Stomach smooth muscle (tissue), 2 donors: ENCODE measurements around the gene MBOAT7.
A peak's percentile ranks its signal among the peaks of the same experiment; 100 is the strongest.
"Not testable (repeated sequence)": the region's sequence is repeated elsewhere in the genome, so short reads cannot be mapped to it uniquely, and the experiment has no call there.

Source experiments
- H3K27ac ChIP-seq: one replicate; pipeline ENCODE4 v1.7.0; 2013; ENCODE audit warnings: mild to moderate bottlenecking, low read length, inconsistent platforms
- H3K27me3 ChIP-seq, 2 donors: one replicate each; pipeline ENCODE4 v1.7.0; 2013; ENCODE audit warnings: low read length in 2 of 2; ENCODE audit not compliant: insufficient read depth in 2 of 2, control insufficient read depth in 1 of 2
- H3K36me3 ChIP-seq, 2 donors: one replicate each; pipeline ENCODE4 v1.7.0; 2013; ENCODE audit warnings: low read length in 2 of 2; ENCODE audit not compliant: control insufficient read depth in 2 of 2, insufficient read depth in 2 of 2
- H3K4me1 ChIP-seq: one replicate; pipeline ENCODE4 v1.7.0; 2013; ENCODE audit warnings: low read length; ENCODE audit not compliant: control insufficient read depth, insufficient read depth
- H3K4me3 ChIP-seq, 2 donors: one replicate each; pipeline ENCODE4 v1.7.0; 2013; ENCODE audit warnings: low read length in 2 of 2
- H3K9ac ChIP-seq, 2 donors: one replicate each; pipeline ENCODE4 v1.7.0; 2013; ENCODE audit warnings: low read length in 2 of 2, mild to moderate bottlenecking in 1 of 2
- H3K9me3 ChIP-seq, 2 donors: one replicate each; pipeline ENCODE4 v1.7.0; 2013; ENCODE audit warnings: low read length in 2 of 2; ENCODE audit not compliant: control insufficient read depth in 2 of 2
- donor health status: healthy.
- donor health status: Pancreatic carcinoma.

The MBOAT7 gene

DNA sequence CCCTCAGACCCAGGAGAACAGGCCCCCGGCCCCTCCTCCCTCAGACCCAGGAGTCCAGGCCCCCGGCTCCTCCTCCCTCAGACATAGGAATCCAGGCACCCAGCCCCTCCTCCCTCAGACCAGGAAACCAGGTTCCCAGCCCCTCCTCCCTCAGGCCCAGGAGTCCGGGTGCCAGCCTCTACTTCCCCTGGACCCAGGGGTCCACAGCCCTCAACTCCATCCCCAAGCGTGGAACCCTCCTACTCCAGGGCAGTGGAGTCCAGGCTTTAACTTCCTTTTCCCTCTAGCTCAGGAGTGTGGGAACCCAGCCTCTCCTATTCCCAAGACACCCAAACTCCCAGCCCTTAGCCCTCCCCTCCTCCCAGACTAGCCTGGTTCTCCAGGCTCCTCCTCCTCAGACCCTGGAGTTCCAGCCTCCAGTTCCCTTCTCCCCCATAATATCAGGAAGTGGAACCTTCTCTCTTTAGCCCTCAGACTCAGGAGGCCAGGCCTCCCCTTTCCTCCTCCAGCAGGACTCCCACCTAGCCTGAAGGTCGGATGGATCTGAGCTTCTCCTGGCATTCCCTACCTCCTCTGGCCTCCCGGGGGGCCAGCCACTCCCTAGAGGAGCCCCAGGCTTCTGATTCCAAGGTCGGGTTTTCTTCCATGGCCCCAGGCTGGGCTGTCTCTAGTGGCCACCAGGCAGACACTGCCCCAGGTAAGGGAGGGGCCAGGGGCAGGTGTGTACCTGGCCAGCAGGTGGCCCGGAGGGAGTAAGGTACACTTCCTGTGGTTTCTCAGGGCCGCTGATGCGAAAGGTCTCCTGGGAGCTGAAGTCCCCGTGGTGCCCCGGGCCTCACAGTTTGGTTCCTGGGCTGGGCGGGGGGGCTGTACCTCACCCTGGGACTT lies 16.7 kb downstream of the MBOAT7 start, which contains the start of gene TMC4:
TMC4 (minus strand) TSS at position 690 of the 888 bp plus-strand sequence; CDS start at position 647, 43 bp downstream.
- peak within 1 kb of the TSS in 1 of 2 donors; percentile 52 for H3K4me3 ChIP-seq
- H3K27ac ChIP-seq, result no peak within 1 kb of the TSS
- peaks cover 0 to 2% of the 10 kb centered on the region in 2 donors for H3K36me3 ChIP-seq
- no peaks in the 10 kb centered on the region for H3K9me3 ChIP-seq
- peaks cover 3% of the 10 kb centered on the region for H3K4me1 ChIP-seq
- no peak within 1 kb of the TSS for H3K9ac ChIP-seq
- H3K27me3 ChIP-seq, result peaks cover 8 to 11% of the 10 kb centered on the region in 2 donors

DNA sequence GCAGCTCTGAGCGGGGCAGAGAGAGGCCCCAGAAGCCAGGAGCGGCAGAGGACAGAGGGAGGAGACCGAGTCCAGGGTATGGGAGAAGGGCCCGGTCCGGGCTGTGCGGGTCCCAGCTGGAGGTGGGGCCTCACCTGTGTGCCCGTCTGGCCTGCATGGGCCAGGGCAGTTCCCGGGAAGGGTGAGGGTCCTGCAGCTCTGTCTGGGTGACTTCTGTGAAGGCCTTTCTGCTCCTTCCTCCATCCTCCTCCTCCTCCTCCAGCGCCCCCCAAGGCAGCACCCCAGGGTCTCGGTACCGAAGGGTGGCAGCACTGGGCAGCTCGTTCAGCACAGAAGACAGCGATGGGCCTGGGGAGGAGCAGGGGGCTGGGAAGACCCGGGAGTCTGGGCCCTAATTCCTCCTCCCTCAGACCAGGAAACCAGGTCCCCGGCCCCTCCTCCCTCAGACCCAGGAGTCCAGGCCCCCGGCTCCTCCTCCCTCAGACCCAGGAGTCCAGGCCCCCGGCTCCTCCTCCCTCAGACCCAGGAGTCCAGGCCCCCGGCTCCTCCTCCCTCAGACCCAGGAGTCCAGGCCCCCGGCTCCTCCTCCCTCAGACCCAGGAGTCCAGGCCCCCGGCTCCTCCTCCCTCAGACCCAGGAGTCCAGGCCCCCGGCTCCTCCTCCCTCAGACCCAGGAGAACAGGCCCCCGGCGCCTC lies 17.5 kb downstream of the MBOAT7 start:
- not testable (repeated sequence) for H3K4me3 ChIP-seq, H3K27ac ChIP-seq, H3K9ac ChIP-seq, H3K9me3 ChIP-seq, H3K36me3 ChIP-seq, H3K4me1 ChIP-seq
- peaks cover 8 to 11% of the 10 kb centered on the region in 2 donors for H3K27me3 ChIP-seq

DNA sequence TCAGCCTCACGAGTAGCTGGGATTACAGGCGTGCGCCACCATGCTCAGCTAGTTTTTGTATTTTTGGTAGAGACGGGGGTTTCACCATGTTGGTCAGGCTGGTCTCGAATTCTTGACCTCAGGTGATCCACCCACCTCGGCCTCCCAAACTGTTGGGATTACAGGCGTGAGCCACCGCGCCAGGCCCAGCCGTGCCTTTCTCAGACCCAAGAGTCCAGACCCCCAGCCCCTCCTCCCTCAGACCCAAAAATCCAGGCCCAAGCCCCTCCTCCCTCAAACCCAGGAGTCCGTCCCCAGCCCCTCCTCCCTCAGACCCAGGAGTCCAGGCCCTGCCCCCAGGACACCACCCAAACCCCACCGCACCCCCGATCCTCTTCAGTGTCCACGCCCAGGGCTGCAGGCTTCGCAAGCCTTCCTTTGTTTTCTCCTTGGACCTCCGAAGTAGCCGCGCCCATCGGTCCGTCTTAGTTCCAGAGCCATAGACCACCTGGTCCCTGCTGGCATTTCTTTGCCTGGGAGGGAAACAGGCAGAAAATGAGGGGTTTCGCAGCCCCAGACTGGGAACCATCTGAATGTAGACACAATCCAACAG lies 20.1 kb downstream of the MBOAT7 start:
- peaks cover 6% of the 10 kb centered on the region for H3K4me1 ChIP-seq
- peaks cover 18 to 21% of the 10 kb centered on the region in 2 donors for H3K27me3 ChIP-seq
- no peak overlapping the region for H3K4me3 ChIP-seq
- no peak overlapping the region for H3K9ac ChIP-seq
- no peaks in the 10 kb centered on the region for H3K36me3 ChIP-seq
- no peaks in the 10 kb centered on the region for H3K9me3 ChIP-seq
- no peak overlapping the region for H3K27ac ChIP-seq

DNA sequence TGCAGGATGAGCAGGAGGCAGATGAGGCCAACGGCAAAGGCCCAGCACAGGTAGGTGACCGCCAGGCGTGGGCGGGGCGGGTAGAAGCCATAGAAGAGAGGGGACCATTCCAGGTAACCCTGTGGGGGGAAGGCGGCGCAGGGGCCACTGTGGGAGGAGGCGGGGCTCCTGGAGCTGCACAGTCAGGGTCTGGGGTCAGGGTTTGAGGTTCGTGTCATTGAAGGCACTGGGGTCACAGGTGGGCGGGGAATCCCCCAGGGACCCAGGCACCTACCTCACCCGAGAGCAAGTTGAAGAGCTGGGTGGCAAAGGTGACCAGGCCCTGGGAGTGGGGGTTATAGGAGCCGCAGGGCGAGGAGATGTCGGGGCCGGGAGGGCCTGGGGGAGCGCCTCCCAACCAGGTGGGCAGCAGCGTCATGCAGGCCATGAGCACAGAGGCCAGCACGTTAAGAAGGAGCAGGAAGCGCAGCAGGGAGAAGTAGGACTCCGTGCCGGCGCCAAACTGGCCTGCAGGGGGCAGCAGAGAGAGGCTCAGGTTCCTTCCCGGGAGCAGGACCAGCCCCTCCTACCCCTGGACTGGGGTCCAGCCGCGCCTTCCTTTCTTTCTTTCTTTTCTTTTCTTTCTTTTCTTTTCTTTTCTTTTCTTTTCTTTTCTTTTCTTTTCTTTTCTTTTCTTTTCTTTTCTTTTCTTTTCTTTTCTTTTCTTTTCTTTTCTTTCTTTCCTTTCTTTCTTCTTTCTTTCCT lies 21.0 kb downstream of the MBOAT7 start:
- Histone ChIP-seq H3K4me3 (no peak overlapping the region), H3K27ac (no peak overlapping the region), H3K9me3 (no peaks in the 10 kb centered on the region), H3K27me3 (peaks cover 14 to 23% of the 10 kb centered on the region in 2 donors), H3K36me3 (no peaks in the 10 kb centered on the region), H3K4me1 (peaks cover 7% of the 10 kb centered on the region), H3K9ac (no peak overlapping the region)

DNA sequence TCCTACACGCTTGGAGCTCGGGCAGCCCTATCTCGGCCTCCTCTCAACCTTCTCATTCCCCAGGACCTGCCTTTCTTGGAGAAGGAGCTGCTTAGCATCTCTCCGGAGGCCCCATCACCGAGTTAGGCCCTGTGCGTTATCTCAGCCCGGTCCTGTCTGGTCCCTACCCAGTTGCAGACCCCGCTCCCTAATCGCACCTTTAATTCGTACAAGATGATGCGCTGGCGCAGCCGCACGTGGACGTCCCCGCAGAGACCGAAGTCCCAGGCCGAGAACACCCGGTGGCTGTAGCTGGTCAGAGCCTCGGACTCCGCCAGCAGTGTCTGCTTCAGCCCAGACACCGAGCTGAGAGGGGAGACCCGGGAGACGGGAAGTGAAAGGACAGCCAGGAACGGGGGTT lies 24.2 kb downstream of the MBOAT7 start:
- peaks cover 9 to 17% of the 10 kb centered on the region in 2 donors for H3K27me3 ChIP-seq
- no peak overlapping the region for H3K27ac ChIP-seq
- H3K4me3 ChIP-seq, result no peak overlapping the region
- no peaks in the 10 kb centered on the region for H3K9me3 ChIP-seq
- no peak overlapping the region for H3K9ac ChIP-seq
- peaks cover 21% of the 10 kb centered on the region for H3K4me1 ChIP-seq
- no peaks in the 10 kb centered on the region for H3K36me3 ChIP-seq

DNA sequence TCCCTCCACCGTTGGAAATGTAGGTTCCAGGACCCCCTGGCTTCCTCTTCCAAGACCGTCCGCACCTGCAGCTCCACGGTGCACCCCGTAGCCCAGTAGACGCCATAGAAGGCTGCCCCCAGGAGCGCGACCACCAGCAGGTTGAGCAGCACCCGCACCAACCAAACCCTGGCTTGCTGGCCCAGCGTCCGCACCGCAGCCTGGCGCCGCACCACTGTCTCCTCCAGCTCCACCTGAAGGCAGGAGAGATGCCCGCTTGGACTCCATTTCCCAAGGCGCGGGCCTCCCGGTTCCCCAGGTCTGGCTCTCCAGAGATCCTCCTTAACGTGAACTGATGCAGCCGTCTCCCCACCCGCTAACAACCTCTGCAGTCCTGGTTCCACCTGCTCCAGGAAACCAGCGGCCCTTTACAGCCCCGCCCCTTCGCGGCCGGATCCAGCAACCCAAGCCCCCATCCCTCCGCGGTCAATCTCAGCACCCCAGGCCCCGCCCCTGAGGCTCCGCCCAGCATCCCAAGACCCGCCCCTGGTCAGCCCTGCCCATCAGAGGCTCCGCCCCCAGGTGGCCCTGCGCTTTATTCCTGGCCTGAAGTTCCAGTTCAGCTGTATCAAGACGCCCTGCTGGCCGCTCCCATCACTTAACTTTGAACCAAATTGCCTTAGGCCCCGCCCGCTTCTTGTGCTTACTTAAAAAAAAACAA lies 24.9 kb downstream of the MBOAT7 start:
- Histone ChIP-seq H3K9me3 (no peaks in the 10 kb centered on the region), H3K36me3 (no peaks in the 10 kb centered on the region), H3K27ac (no peak overlapping the region)

DNA sequence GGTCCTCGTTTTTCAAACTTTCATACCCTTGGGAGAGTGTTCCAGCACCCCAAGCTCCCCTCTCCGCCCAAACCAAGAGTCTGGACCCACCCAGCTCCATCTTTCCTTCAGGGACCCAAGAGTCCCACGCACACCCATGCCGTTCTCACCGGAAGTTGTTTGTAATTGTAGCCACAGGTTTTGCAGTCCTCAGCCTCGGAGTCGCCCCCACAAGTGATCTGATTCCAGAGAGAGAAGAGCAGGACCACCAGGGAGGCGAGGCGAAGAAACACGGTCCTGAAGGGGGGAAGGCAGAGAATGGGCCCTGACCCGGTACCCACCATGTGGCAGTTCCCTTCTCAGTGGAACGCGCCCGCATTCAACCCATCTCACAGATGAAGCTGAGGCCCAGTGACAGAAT lies 26.5 kb downstream of the MBOAT7 start:
- H3K4me3 ChIP-seq, result peak overlapping the region; percentile 42 to 68
- peaks cover 35% of the 10 kb centered on the region for H3K4me1 ChIP-seq
- H3K27ac ChIP-seq, result no peak overlapping the region

More for the DNA sequence above, 24.9 kb downstream of the MBOAT7 start:
- Histone ChIP-seq H3K4me3 (peak overlapping the region in 1 of 2 donors; percentile 35), H3K9ac (no peak overlapping the region), H3K4me1 (peaks cover 24% of the 10 kb centered on the region), H3K27me3 (peaks cover 9 to 17% of the 10 kb centered on the region in 2 donors)

DNA sequence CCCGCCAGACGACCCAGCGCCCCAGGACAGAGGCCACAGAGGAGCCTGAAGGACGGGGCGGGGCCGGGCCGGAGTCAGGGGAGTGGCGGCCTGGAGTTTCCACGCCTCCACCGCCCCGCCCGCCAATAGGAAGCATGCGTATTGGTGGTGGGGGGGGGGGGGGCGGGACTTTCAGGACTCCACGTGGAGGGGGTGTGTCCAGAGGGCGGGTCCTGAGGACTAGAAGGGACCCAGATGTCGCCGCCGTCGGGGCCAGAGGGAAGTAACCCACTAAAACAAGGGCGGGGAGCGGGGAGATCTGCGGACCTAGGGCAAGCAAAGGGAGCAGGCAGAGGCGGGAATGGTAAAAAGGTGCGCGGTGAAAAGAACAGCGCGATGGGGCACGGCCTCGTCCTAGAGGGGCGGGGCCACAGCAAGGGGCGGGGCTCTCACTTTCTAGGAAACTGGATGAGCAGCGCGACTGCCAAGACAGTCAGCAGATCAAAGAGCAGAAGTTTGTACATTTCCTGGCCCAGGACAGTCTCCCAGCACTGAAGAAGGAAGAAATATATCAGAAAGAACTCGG lies 27.1 kb downstream of the MBOAT7 start:
- no peak overlapping the region for H3K27ac ChIP-seq
- H3K4me1 ChIP-seq, result peaks cover 35% of the 10 kb centered on the region
- no peak overlapping the region for H3K9ac ChIP-seq

More for the DNA sequence above, 26.5 kb downstream of the MBOAT7 start:
- Histone ChIP-seq H3K9me3 (no peaks in the 10 kb centered on the region), H3K36me3 (peaks cover 0 to 2% of the 10 kb centered on the region in 2 donors), H3K9ac (no peak overlapping the region), H3K27me3 (peaks cover 9 to 12% of the 10 kb centered on the region in 2 donors)

DNA sequence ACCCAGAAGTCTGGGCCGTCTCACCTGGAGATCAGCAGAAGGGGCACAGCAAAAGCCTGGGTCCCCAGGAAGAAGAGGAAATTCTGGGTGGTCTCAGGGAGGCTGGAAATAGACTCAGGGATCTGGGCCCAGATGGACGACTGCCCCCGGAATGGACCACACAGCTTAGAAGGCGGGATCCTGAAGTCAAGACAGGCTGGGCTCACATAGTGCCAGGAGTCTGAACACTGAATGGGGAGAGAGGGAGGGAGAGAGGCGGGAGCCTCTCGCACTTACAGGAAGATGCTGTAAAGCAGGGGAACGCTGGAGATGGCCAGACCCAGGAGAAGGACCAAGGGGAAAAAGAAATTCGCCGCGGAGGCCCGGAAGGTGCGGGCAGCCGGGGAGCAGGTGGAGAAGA lies 28.5 kb downstream of the MBOAT7 start:
- Histone ChIP-seq H3K4me1 (peaks cover 37% of the 10 kb centered on the region), H3K36me3 (peaks cover 11 to 12% of the 10 kb centered on the region in 2 donors), H3K27ac (peak overlapping the region; percentile 94), H3K9ac (peak overlapping the region; percentile 75 to 90), H3K4me3 (peak overlapping the region; percentile 81 to 84), H3K9me3 (no peaks in the 10 kb centered on the region), H3K27me3 (peaks cover 9 to 12% of the 10 kb centered on the region in 2 donors)

More for the DNA sequence above, 27.1 kb downstream of the MBOAT7 start:
- H3K9me3 ChIP-seq, result no peaks in the 10 kb centered on the region
- peak overlapping the region; percentile 42 to 68 for H3K4me3 ChIP-seq
- H3K27me3 ChIP-seq, result peaks cover 9 to 12% of the 10 kb centered on the region in 2 donors
- peaks cover 0 to 2% of the 10 kb centered on the region in 2 donors for H3K36me3 ChIP-seq
